Measurements from ENCODE around the gene TBX3. TPM values are rescaled to one million over a fixed set of nuclear protein-coding genes. Genes with fewer than 3 reads are reported as not detected.

TBX3 gene
- total RNA-seq, 1 donor from 2014 or later, result 2.0 TPM

DNA sequence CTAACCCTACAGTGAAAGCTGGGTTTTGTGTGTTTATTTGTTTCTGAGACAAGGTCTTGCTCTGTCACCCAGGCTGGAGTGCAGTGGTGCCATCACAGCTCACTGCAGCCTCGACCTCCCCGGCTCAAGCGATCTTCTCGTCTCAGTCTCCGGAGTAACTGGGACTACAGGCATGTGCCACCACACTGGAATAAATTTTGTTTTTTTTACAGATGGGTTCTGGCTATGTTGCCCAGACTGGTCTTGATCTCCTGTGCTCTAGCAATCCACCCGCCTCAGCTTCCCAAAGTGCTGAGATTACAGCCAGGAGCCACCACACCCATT lies 26.4 kb downstream of the TBX3 start:
- no peak overlapping the region for H2AFZ ChIP-seq (ENCODE audit: low read depth, low read length)
- no peak overlapping the region for H3K4me3 Mint-ChIP-seq (ENCODE audit: unreplicated experiment)
- H3K36me3 ChIP-seq (ENCODE audit: insufficient read depth, low read length), result no peaks in the 10 kb centered on the region
- no peaks in the 10 kb centered on the region for H4K20me1 ChIP-seq (ENCODE audit: insufficient read depth, low read length)
- H3K27me3 Mint-ChIP-seq (ENCODE audit: low read depth, unreplicated experiment), result peaks cover 16% of the 10 kb centered on the region
- no peaks in the 10 kb centered on the region for H3K79me2 ChIP-seq (ENCODE audit: insufficient read depth, low read length)
- H3K36me3 Mint-ChIP-seq (ENCODE audit: low read depth, unreplicated experiment), result no peaks in the 10 kb centered on the region
- TF ChIP-seq, protein P1, sequence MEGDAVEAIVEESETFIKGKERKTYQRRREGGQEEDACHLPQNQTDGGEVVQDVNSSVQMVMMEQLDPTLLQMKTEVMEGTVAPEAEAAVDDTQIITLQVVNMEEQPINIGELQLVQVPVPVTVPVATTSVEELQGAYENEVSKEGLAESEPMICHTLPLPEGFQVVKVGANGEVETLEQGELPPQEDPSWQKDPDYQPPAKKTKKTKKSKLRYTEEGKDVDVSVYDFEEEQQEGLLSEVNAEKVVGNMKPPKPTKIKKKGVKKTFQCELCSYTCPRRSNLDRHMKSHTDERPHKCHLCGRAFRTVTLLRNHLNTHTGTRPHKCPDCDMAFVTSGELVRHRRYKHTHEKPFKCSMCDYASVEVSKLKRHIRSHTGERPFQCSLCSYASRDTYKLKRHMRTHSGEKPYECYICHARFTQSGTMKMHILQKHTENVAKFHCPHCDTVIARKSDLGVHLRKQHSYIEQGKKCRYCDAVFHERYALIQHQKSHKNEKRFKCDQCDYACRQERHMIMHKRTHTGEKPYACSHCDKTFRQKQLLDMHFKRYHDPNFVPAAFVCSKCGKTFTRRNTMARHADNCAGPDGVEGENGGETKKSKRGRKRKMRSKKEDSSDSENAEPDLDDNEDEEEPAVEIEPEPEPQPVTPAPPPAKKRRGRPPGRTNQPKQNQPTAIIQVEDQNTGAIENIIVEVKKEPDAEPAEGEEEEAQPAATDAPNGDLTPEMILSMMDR (IDR thresholded peaks at IDR 0.05; ENCODE audit: insufficient read depth, low read depth, low read length), result no peak
- TF ChIP-seq EZH2 (IDR thresholded peaks at IDR 0.05; ENCODE audit: insufficient read depth, low read length), result no peak
- DNase-seq (ENCODE audit: low read depth) (no peak), FAIRE-seq (no peak)
- H3K27ac Mint-ChIP-seq (ENCODE audit: unreplicated experiment), result no peak overlapping the region
- peaks cover 7% of the 10 kb centered on the region for H3K4me1 Mint-ChIP-seq (ENCODE audit: low read depth, unreplicated experiment)
- H3K27ac ChIP-seq (ENCODE audit: low read depth, low read length), result no peak overlapping the region
- H3K27me3 ChIP-seq (ENCODE audit: insufficient read depth, low read length), result no peaks in the 10 kb centered on the region
- no peak overlapping the region for H3K4me2 ChIP-seq (ENCODE audit: low read length)
- peaks cover 5% of the 10 kb centered on the region for H3K9me3 Mint-ChIP-seq (ENCODE audit: unreplicated experiment)
- H3K9me3 ChIP-seq (ENCODE audit: insufficient read depth, low read depth, low read length), result no peaks in the 10 kb centered on the region
- H3K9ac ChIP-seq (ENCODE audit: low read length), result no peak overlapping the region
- no peak overlapping the region for H3K4me3 ChIP-seq (ENCODE audit: insufficient read depth, low read depth, low read length)
- H3K4me1 ChIP-seq (ENCODE audit: insufficient read depth, low read length), result peaks cover 25% of the 10 kb centered on the region

- no peak for FAIRE-seq
- peaks cover 16% of the 10 kb centered on the region for H3K27me3 Mint-ChIP-seq (ENCODE audit: low read depth, unreplicated experiment)
- peaks cover 5% of the 10 kb centered on the region for H3K4me1 Mint-ChIP-seq (ENCODE audit: low read depth, unreplicated experiment)
- no peak overlapping the region for H3K4me3 ChIP-seq (ENCODE audit: insufficient read depth, low read depth, low read length)
- no peaks in the 10 kb centered on the region for H3K9me3 ChIP-seq (ENCODE audit: insufficient read depth, low read depth, low read length)
- no peak overlapping the region for H3K4me2 ChIP-seq (ENCODE audit: low read length)
- no peak overlapping the region for H3K9ac ChIP-seq (ENCODE audit: low read length)
- H3K4me1 ChIP-seq (ENCODE audit: insufficient read depth, low read length), result peaks cover 22% of the 10 kb centered on the region
- no peaks in the 10 kb centered on the region for H3K27me3 ChIP-seq (ENCODE audit: insufficient read depth, low read length)
- no peaks in the 10 kb centered on the region for H3K79me2 ChIP-seq (ENCODE audit: insufficient read depth, low read length)
- H3K27ac Mint-ChIP-seq (ENCODE audit: unreplicated experiment), result no peak overlapping the region
- no peaks in the 10 kb centered on the region for H4K20me1 ChIP-seq (ENCODE audit: insufficient read depth, low read length)
- H3K27ac ChIP-seq (ENCODE audit: low read depth, low read length), result no peak overlapping the region
- H3K4me3 Mint-ChIP-seq (ENCODE audit: unreplicated experiment), result no peak overlapping the region
- no peaks in the 10 kb centered on the region for H3K36me3 ChIP-seq (ENCODE audit: insufficient read depth, low read length)
- H3K9me3 Mint-ChIP-seq (ENCODE audit: unreplicated experiment), result peaks cover 5% of the 10 kb centered on the region
- TF ChIP-seq EZH2 (IDR thresholded peaks at IDR 0.05; ENCODE audit: insufficient read depth, low read length), result no peak
- TF ChIP-seq, protein P1 (IDR thresholded peaks at IDR 0.05; ENCODE audit: insufficient read depth, low read depth, low read length), result no peak
- no peak overlapping the region for H2AFZ ChIP-seq (ENCODE audit: low read depth, low read length)
- DNase-seq (ENCODE audit: low read depth), result no peak
- H3K36me3 Mint-ChIP-seq (ENCODE audit: low read depth, unreplicated experiment), result no peaks in the 10 kb centered on the region
Measured at GRCh38 chr12:114656906-114657596, 26.9 kb downstream of the TBX3 start.
